ENCODE results near the gene HOXB9. TPM values are rescaled to one million over a fixed set of nuclear protein-coding genes. Genes with fewer than 3 reads are reported as not detected.

HOXB9 gene
- total and polyA plus RNA-seq, 2 experiments from 2014 or later: 1.5 to 2.5 TPM

GRCh38 chr17:48610282-48611211, 15.6 kb downstream of the HOXB9 start, which contains the start of gene HOXB7:
Gene HOXB7, minus strand, starts transcription at chr17:48611017. Its CDS starts 99 bp downstream, at chr17:48610918.
- H3K36me3 ChIP-seq (replicated peaks; ENCODE audit: insufficient read depth, low read depth): no peaks in the 10 kb centered on the region
- DNase-seq (ENCODE audit: low spot score): peak; percentile 65
- H2AFZ ChIP-seq: peak within 1 kb of the TSS; percentile 80
- peak within 1 kb of the TSS; percentile 28 for H3K4me3 ChIP-seq
- no peaks in the 10 kb centered on the region for H3K9me2 ChIP-seq (replicated peaks; ENCODE audit: insufficient read depth)
- H3K27me3 ChIP-seq: peaks cover 96% of the 10 kb centered on the region
- no peaks in the 10 kb centered on the region for H3K79me2 ChIP-seq
- 3% methylated on average over 78 of the region's 79 CpGs for WGBS (ENCODE audit: low lambda C conversion rate, missing lambda C conversion rate)
- peak within 1 kb of the TSS; percentile 78 for H3K4me2 ChIP-seq
- no peak for TF ChIP-seq CTCF (IDR thresholded peaks at IDR 0.05; ENCODE audit: poor library complexity)
- peak; percentile 96 for TF ChIP-seq EZH2 (IDR thresholded peaks at IDR 0.05; ENCODE audit: borderline replicate concordance)
- TF ChIP-seq EZH2phosphoT487 (IDR thresholded peaks at IDR 0.05; ENCODE audit: low read depth, severe bottlenecking, unreplicated experiment): peak; percentile 64
- H3K4me1 ChIP-seq (ENCODE audit: insufficient read depth): no peaks in the 10 kb centered on the region
- peak within 1 kb of the TSS; percentile 77 for H3K27ac ChIP-seq
- no peaks in the 10 kb centered on the region for H4K20me1 ChIP-seq (ENCODE audit: insufficient read depth, poor library complexity, severe bottlenecking)
- no peaks in the 10 kb centered on the region for H3K9me3 ChIP-seq (ENCODE audit: low read depth)

- H3K9me2 ChIP-seq (replicated peaks; ENCODE audit: insufficient read depth): no peaks in the 10 kb centered on the region
- WGBS (ENCODE audit: low lambda C conversion rate, missing lambda C conversion rate): 15% methylated on average over 5 of the region's 15 CpGs
- H4K20me1 ChIP-seq (ENCODE audit: insufficient read depth, poor library complexity, severe bottlenecking): no peaks in the 10 kb centered on the region
- H3K27ac ChIP-seq: peak overlapping the region; percentile 77
- peaks cover 96% of the 10 kb centered on the region for H3K27me3 ChIP-seq
- peak overlapping the region; percentile 80 for H2AFZ ChIP-seq
- no peaks in the 10 kb centered on the region for H3K4me1 ChIP-seq (ENCODE audit: insufficient read depth)
- H3K4me3 ChIP-seq: peak overlapping the region; percentile 11
- H3K9me3 ChIP-seq (ENCODE audit: low read depth): no peaks in the 10 kb centered on the region
- no peak for DNase-seq (ENCODE audit: low spot score)
- no peaks in the 10 kb centered on the region for H3K36me3 ChIP-seq (replicated peaks; ENCODE audit: insufficient read depth, low read depth)
- peak overlapping the region; percentile 78 for H3K4me2 ChIP-seq
- no peak for TF ChIP-seq EZH2 (IDR thresholded peaks at IDR 0.05; ENCODE audit: borderline replicate concordance)
- TF ChIP-seq CTCF (IDR thresholded peaks at IDR 0.05; ENCODE audit: poor library complexity): no peak
- TF ChIP-seq EZH2phosphoT487 (IDR thresholded peaks at IDR 0.05; ENCODE audit: low read depth, severe bottlenecking, unreplicated experiment): no peak
- no peaks in the 10 kb centered on the region for H3K79me2 ChIP-seq
Measured at GRCh38 chr17:48609759-48610281, 16.3 kb downstream of the HOXB9 start.

- H3K79me2 ChIP-seq: no peaks in the 10 kb centered on the region
- H3K9me2 ChIP-seq (replicated peaks; ENCODE audit: insufficient read depth): no peaks in the 10 kb centered on the region
- no peaks in the 10 kb centered on the region for H4K20me1 ChIP-seq (ENCODE audit: insufficient read depth, poor library complexity, severe bottlenecking)
- H3K27me3 ChIP-seq: peaks cover 96% of the 10 kb centered on the region
- TF ChIP-seq EZH2 (IDR thresholded peaks at IDR 0.05; ENCODE audit: borderline replicate concordance) (no peak), EZH2phosphoT487 (IDR thresholded peaks at IDR 0.05; ENCODE audit: low read depth, severe bottlenecking, unreplicated experiment) (no peak), CTCF (IDR thresholded peaks at IDR 0.05; ENCODE audit: poor library complexity) (no peak)
- H3K4me3 ChIP-seq: no peak overlapping the region
- no peaks in the 10 kb centered on the region for H3K36me3 ChIP-seq (replicated peaks; ENCODE audit: insufficient read depth, low read depth)
- H2AFZ ChIP-seq: no peak overlapping the region
- no peaks in the 10 kb centered on the region for H3K9me3 ChIP-seq (ENCODE audit: low read depth)
- H3K27ac ChIP-seq: peak overlapping the region; percentile 77
- H3K4me2 ChIP-seq: peak overlapping the region; percentile 78
- no peaks in the 10 kb centered on the region for H3K4me1 ChIP-seq (ENCODE audit: insufficient read depth)
- DNase-seq (ENCODE audit: low spot score): no peak
Measured at GRCh38 chr17:48609033-48609432, 17.1 kb downstream of the HOXB9 start.

Data from hepatocyte (in vitro differentiated cells).